A549 (cell line): ENCODE results near the gene MED13L.

Experiments used
- BHLHE40 ChIP-seq: IDR thresholded peaks from 2 replicates; pipeline ENCODE4 v1.6.1; 2012; ENCODE audit warnings: low read depth, low read length, inconsistent platforms
- CEBPB ChIP-seq, 2 experiments: fragments of >200 bp in 1 of 2; sonication (Bioruptor Twin) in 1 of 2; formaldehyde crosslinking in 1 of 2; IDR thresholded peaks; 2 replicates each; pipeline ENCODE4 v1.6.1; 2012 to 2016
- EP300 ChIP-seq, 2 experiments: fragments of >200 bp; sonication (Bioruptor Twin); formaldehyde crosslinking; IDR thresholded peaks; 2 replicates in 1 of 2; 3 replicates in 1 of 2; pipeline ENCODE4 v1.6.1; 2016 to 2017
- MAFK ChIP-seq: fragments of 450-650 bp; IDR thresholded peaks from 2 replicates; pipeline ENCODE4 v1.6.1; 2014; ENCODE audit not compliant: partially characterized antibody
- POLR2A ChIP-seq: IDR thresholded peaks from 2 replicates; pipeline ENCODE4 v1.6.1; 2012; ENCODE audit warnings: mild to moderate bottlenecking, low read length
- RAD21 ChIP-seq, 2 experiments: fragments of >200 bp in 1 of 2; sonication (Bioruptor Twin) in 1 of 2; formaldehyde crosslinking in 1 of 2; IDR thresholded peaks in 1 of 2; conservative IDR thresholded peaks in 1 of 2; 2 replicates in 1 of 2; 3 replicates in 1 of 2; pipeline ENCODE4 v1.6.1; 2012 to 2018; ENCODE audit warnings: inconsistent platforms in 1 of 2
- SREBF2 ChIP-seq: fragments of 450-650 bp; IDR thresholded peaks from 2 replicates; pipeline ENCODE4 v1.6.1; 2014; ENCODE audit warnings: mild to moderate bottlenecking, moderate library complexity
- TF ChIP-seq, protein P1 (sequence below): fragments of >200 bp; sonication (Bioruptor Twin); formaldehyde crosslinking; IDR thresholded peaks from 3 replicates; pipeline ENCODE4 v1.5.1; 2016
- TF ChIP-seq, protein P2 (sequence below): fragments of 200-600 bp; sonication (generic); IDR thresholded peaks from 2 replicates; pipeline ENCODE4 v1.6.1; 2016; ENCODE audit warnings: antibody characterized with exemption, mild to moderate bottlenecking, moderate library complexity

DNA sequence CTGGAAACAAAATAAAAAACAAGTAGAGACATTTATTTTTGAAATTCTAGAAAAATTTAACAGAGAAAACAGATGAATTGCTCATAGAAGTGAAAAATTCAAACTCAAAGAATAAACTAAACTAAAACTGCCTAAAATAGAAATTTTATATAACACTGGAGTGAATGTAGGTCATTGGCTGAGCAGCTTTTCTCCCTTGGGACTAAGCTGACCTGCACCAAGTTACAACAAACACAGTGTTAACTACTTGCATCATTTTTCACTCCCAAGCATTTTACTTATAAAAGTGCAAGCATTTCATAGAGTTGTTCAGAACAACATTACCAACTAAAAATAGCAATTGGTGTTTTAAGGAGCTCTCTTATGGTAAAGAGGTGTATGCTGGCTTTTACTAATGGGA lies 298.1 kb downstream of the MED13L start:
- no peak for TF ChIP-seq BHLHE40
- TF ChIP-seq, protein P1, sequence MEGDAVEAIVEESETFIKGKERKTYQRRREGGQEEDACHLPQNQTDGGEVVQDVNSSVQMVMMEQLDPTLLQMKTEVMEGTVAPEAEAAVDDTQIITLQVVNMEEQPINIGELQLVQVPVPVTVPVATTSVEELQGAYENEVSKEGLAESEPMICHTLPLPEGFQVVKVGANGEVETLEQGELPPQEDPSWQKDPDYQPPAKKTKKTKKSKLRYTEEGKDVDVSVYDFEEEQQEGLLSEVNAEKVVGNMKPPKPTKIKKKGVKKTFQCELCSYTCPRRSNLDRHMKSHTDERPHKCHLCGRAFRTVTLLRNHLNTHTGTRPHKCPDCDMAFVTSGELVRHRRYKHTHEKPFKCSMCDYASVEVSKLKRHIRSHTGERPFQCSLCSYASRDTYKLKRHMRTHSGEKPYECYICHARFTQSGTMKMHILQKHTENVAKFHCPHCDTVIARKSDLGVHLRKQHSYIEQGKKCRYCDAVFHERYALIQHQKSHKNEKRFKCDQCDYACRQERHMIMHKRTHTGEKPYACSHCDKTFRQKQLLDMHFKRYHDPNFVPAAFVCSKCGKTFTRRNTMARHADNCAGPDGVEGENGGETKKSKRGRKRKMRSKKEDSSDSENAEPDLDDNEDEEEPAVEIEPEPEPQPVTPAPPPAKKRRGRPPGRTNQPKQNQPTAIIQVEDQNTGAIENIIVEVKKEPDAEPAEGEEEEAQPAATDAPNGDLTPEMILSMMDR, result no peak
- TF ChIP-seq, protein P2, sequence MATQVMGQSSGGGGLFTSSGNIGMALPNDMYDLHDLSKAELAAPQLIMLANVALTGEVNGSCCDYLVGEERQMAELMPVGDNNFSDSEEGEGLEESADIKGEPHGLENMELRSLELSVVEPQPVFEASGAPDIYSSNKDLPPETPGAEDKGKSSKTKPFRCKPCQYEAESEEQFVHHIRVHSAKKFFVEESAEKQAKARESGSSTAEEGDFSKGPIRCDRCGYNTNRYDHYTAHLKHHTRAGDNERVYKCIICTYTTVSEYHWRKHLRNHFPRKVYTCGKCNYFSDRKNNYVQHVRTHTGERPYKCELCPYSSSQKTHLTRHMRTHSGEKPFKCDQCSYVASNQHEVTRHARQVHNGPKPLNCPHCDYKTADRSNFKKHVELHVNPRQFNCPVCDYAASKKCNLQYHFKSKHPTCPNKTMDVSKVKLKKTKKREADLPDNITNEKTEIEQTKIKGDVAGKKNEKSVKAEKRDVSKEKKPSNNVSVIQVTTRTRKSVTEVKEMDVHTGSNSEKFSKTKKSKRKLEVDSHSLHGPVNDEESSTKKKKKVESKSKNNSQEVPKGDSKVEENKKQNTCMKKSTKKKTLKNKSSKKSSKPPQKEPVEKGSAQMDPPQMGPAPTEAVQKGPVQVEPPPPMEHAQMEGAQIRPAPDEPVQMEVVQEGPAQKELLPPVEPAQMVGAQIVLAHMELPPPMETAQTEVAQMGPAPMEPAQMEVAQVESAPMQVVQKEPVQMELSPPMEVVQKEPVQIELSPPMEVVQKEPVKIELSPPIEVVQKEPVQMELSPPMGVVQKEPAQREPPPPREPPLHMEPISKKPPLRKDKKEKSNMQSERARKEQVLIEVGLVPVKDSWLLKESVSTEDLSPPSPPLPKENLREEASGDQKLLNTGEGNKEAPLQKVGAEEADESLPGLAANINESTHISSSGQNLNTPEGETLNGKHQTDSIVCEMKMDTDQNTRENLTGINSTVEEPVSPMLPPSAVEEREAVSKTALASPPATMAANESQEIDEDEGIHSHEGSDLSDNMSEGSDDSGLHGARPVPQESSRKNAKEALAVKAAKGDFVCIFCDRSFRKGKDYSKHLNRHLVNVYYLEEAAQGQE, result no peak
- no peak for TF ChIP-seq POLR2A
- no peak for TF ChIP-seq RAD21 (conservative IDR thresholded peaks at IDR 0.05 in 1 of 2, IDR thresholded peaks at IDR 0.05 in 1 of 2)
- TF ChIP-seq EP300 (IDR thresholded peaks at IDR 0.05), result no peak
- TF ChIP-seq CEBPB (IDR thresholded peaks at IDR 0.05), result no peak
- TF ChIP-seq MAFK, result no peak
- TF ChIP-seq SREBF2, result no peak
